ENCODE data around the gene PRKN. TPM values are rescaled to one million over a fixed set of nuclear protein-coding genes. Genes with fewer than 3 reads are reported as not detected.

The PRKN gene
- total and polyA plus RNA-seq, 2 experiments from 2014 or later = 1.2 to 2.3 TPM

GRCh38 chr6:161838306-161839035, 889.1 kb downstream of the PRKN start:
- no peaks in the 10 kb centered on the region for H3K9me3 ChIP-seq (ENCODE audit: low read depth)
- no peaks in the 10 kb centered on the region for H3K9me2 ChIP-seq (ENCODE audit: insufficient read depth)
- H3K4me1 ChIP-seq (ENCODE audit: insufficient read depth) = no peaks in the 10 kb centered on the region
- in situ Hi-C loops (cut with MboI) = no loop called here
- H3K27me3 ChIP-seq (replicated peaks; ENCODE audit: insufficient read depth) = no peaks in the 10 kb centered on the region
- TF ChIP-seq EZH2phosphoT487 (IDR thresholded peaks at IDR 0.05; ENCODE audit: insufficient read depth, low read depth) = no peak
- TF ChIP-seq EZH2 (IDR thresholded peaks at IDR 0.05; ENCODE audit: insufficient read depth, poor library complexity, severe bottlenecking) = no peak
- no peak overlapping the region for H3K27ac ChIP-seq
- H2AFZ ChIP-seq = no peak overlapping the region
- H3K9ac ChIP-seq = no peak overlapping the region
- no peaks in the 10 kb centered on the region for H3K79me2 ChIP-seq (ENCODE audit: insufficient read depth)
- no peaks in the 10 kb centered on the region for H3K36me3 ChIP-seq (ENCODE audit: low read depth)
- H3K4me3 ChIP-seq = no peak overlapping the region
- no peaks in the 10 kb centered on the region for H3F3A ChIP-seq (ENCODE audit: insufficient read depth)
- no peak for DNase-seq
- WGBS, 2 experiments (ENCODE audit: low coverage in 1 of 2, low lambda C conversion rate in 2 of 2, missing lambda C conversion rate in 2 of 2) = 76 to 82% methylated on average over 14 of the region's 14 CpGs
- no peaks in the 10 kb centered on the region for H4K20me1 ChIP-seq (ENCODE audit: insufficient read depth)
- no peak overlapping the region for H3K4me2 ChIP-seq (ENCODE audit: unreplicated experiment)

- no peak overlapping the region for H3K4me2 ChIP-seq (ENCODE audit: unreplicated experiment)
- H3K9me2 ChIP-seq (ENCODE audit: insufficient read depth) = no peaks in the 10 kb centered on the region
- TF ChIP-seq EZH2phosphoT487 (IDR thresholded peaks at IDR 0.05; ENCODE audit: insufficient read depth, low read depth) (no peak), EZH2 (IDR thresholded peaks at IDR 0.05; ENCODE audit: insufficient read depth, poor library complexity, severe bottlenecking) (no peak)
- H2AFZ ChIP-seq = no peak overlapping the region
- no peaks in the 10 kb centered on the region for H3K9me3 ChIP-seq (ENCODE audit: low read depth)
- no peaks in the 10 kb centered on the region for H3K4me1 ChIP-seq (ENCODE audit: insufficient read depth)
- H3F3A ChIP-seq (ENCODE audit: insufficient read depth) = no peaks in the 10 kb centered on the region
- no peak for DNase-seq
- in situ Hi-C loops (cut with MboI) = no loop called here
- H3K36me3 ChIP-seq (ENCODE audit: low read depth) = no peaks in the 10 kb centered on the region
- no peaks in the 10 kb centered on the region for H3K79me2 ChIP-seq (ENCODE audit: insufficient read depth)
- H3K27ac ChIP-seq = no peak overlapping the region
- no peak overlapping the region for H3K9ac ChIP-seq
- no peaks in the 10 kb centered on the region for H4K20me1 ChIP-seq (ENCODE audit: insufficient read depth)
- H3K27me3 ChIP-seq (replicated peaks; ENCODE audit: insufficient read depth) = no peaks in the 10 kb centered on the region
- WGBS, 2 experiments (ENCODE audit: low coverage in 1 of 2, low lambda C conversion rate in 2 of 2, missing lambda C conversion rate in 2 of 2) = 63 to 69% methylated on average over 2 of the region's 2 CpGs
- no peak overlapping the region for H3K4me3 ChIP-seq
These were observed 889.7 kb downstream of the PRKN start for GRCh38 chr6:161837854-161838253.

- no peaks in the 10 kb centered on the region for H3F3A ChIP-seq (ENCODE audit: insufficient read depth)
- H3K9ac ChIP-seq = no peak overlapping the region
- no peaks in the 10 kb centered on the region for H3K79me2 ChIP-seq (ENCODE audit: insufficient read depth)
- in situ Hi-C loops (cut with MboI) = no loop called here
- H3K4me2 ChIP-seq (ENCODE audit: unreplicated experiment) = no peak overlapping the region
- no peaks in the 10 kb centered on the region for H4K20me1 ChIP-seq (ENCODE audit: insufficient read depth)
- no peaks in the 10 kb centered on the region for H3K9me3 ChIP-seq (ENCODE audit: low read depth)
- H3K36me3 ChIP-seq (ENCODE audit: low read depth) = no peaks in the 10 kb centered on the region
- no peaks in the 10 kb centered on the region for H3K9me2 ChIP-seq (ENCODE audit: insufficient read depth)
- no peaks in the 10 kb centered on the region for H3K4me1 ChIP-seq (ENCODE audit: insufficient read depth)
- no peak overlapping the region for H3K27ac ChIP-seq
- 3 to 7% methylated on average over 1 of the region's 1 CpG for WGBS, 2 experiments (ENCODE audit: low coverage in 1 of 2, low lambda C conversion rate in 2 of 2, missing lambda C conversion rate in 2 of 2)
- no peak overlapping the region for H3K4me3 ChIP-seq
- TF ChIP-seq EZH2 (IDR thresholded peaks at IDR 0.05; ENCODE audit: insufficient read depth, poor library complexity, severe bottlenecking) = no peak
- TF ChIP-seq EZH2phosphoT487 (IDR thresholded peaks at IDR 0.05; ENCODE audit: insufficient read depth, low read depth) = no peak
- no peaks in the 10 kb centered on the region for H3K27me3 ChIP-seq (replicated peaks; ENCODE audit: insufficient read depth)
- no peak for DNase-seq
- H2AFZ ChIP-seq = no peak overlapping the region
These were observed 890.2 kb downstream of the PRKN start for GRCh38 chr6:161837449-161837735.

- Histone ChIP-seq H3K4me3 (no peak overlapping the region), H3K9me3 (ENCODE audit: low read depth) (no peaks in the 10 kb centered on the region), H3K27ac (no peak overlapping the region), H3F3A (ENCODE audit: insufficient read depth) (no peaks in the 10 kb centered on the region), H4K20me1 (ENCODE audit: insufficient read depth) (no peaks in the 10 kb centered on the region), H3K9ac (no peak overlapping the region), H3K4me2 (ENCODE audit: unreplicated experiment) (no peak overlapping the region), H3K27me3 (replicated peaks; ENCODE audit: insufficient read depth) (no peaks in the 10 kb centered on the region), H3K79me2 (ENCODE audit: insufficient read depth) (no peaks in the 10 kb centered on the region), H3K36me3 (ENCODE audit: low read depth) (no peaks in the 10 kb centered on the region), H3K9me2 (ENCODE audit: insufficient read depth) (no peaks in the 10 kb centered on the region), H2AFZ (no peak overlapping the region), H3K4me1 (ENCODE audit: insufficient read depth) (no peaks in the 10 kb centered on the region)
- 80 to 82% methylated on average over 15 of the region's 15 CpGs for WGBS, 2 experiments (ENCODE audit: low coverage in 1 of 2, low lambda C conversion rate in 2 of 2, missing lambda C conversion rate in 2 of 2)
- TF ChIP-seq EZH2phosphoT487 (IDR thresholded peaks at IDR 0.05; ENCODE audit: insufficient read depth, low read depth) = no peak
- TF ChIP-seq EZH2 (IDR thresholded peaks at IDR 0.05; ENCODE audit: insufficient read depth, poor library complexity, severe bottlenecking) = no peak
- in situ Hi-C loops (cut with MboI) = no loop called here
- DNase-seq = peak; percentile 31
These were observed 890.7 kb downstream of the PRKN start for GRCh38 chr6:161836643-161837448.
